Large intestine (tissue), 12 donors: ENCODE results near the gene KAT2B. TPM values are rescaled to one million over a fixed set of nuclear protein-coding genes. Genes with fewer than 3 reads are reported as not detected.
"Not testable (repeated sequence)": the region's sequence is repeated elsewhere in the genome, so short reads cannot be mapped to it uniquely, and the experiment has no call there.

ENCODE experiments used
- DNase-seq, 2 donors: peaks; one replicate each; pipeline versions ENCODE4 v3.0.0 to v3.0.0-alpha.2; 2013
- H3K27ac ChIP-seq: one replicate; pipeline ENCODE4 v1.5.1; 2013; ENCODE audit warnings: low read length
- H3K27me3 ChIP-seq: 2 replicates; pipeline ENCODE4 v1.6.1; 2013; ENCODE audit warnings: low read length; ENCODE audit not compliant: control insufficient read depth, insufficient read depth
- H3K36me3 ChIP-seq: 2 replicates; pipeline ENCODE4 v1.6.1; 2013; ENCODE audit warnings: low read length; ENCODE audit not compliant: control insufficient read depth, insufficient read depth
- H3K4me1 ChIP-seq: one replicate; pipeline ENCODE4 v1.6.1; 2013; ENCODE audit warnings: low read length; ENCODE audit not compliant: control insufficient read depth, insufficient read depth
- H3K4me3 ChIP-seq: one replicate; pipeline ENCODE4 v1.5.1; 2013; ENCODE audit warnings: low read length
- H3K9me3 ChIP-seq: one replicate; pipeline ENCODE4 v1.6.1; 2013; ENCODE audit warnings: mild to moderate bottlenecking, low read depth, low read length, moderate library complexity; ENCODE audit not compliant: control insufficient read depth
- WGBS: methylation state at CpG from one replicate; pipeline ENCODE4 v1.1.5; 2013; ENCODE audit warnings: low lambda C conversion rate; ENCODE audit not compliant: insufficient coverage; 5-methylcytosine and 5-hydroxymethylcytosine counted together
- long read RNA-seq, 11 donors: transcript quantifications; one replicate each; lab custom pipeline, GENCODE V29; 2026
- polyA plus RNA-seq: library from polyadenylated mRNA; unstranded; fragments of 120-200 nt; gene quantifications from one replicate; pipeline ENCODE4 v1.2.1, GENCODE V29; 2013

KAT2B gene
- 20.3 TPM for polyA plus RNA-seq
- long read RNA-seq, donor 1 = 0 reads
- long read RNA-seq, donor 2, full-length matches to known transcripts = 2 of 2 reads
- long read RNA-seq, donor 2, partial matches to known transcripts = 0 of 2 reads
- long read RNA-seq, donor 2, other reads (novel, unspliced or antisense) = 0 of 2 reads
- long read RNA-seq, donor 3 = 0 reads
- long read RNA-seq, donor 4 = 0 reads
- long read RNA-seq, donor 5 = 0 reads
- long read RNA-seq, donor 6 = 0 reads
- long read RNA-seq, donor 7 = 0 reads
- long read RNA-seq, donor 8 = 0 reads
- long read RNA-seq, donor 9 = 0 reads
- long read RNA-seq, donor 10 = 0 reads
- long read RNA-seq, donor 11, full-length matches to known transcripts = 3 of 3 reads
- long read RNA-seq, donor 11, partial matches to known transcripts = 0 of 3 reads
- long read RNA-seq, donor 11, other reads (novel, unspliced or antisense) = 0 of 3 reads

DNA sequence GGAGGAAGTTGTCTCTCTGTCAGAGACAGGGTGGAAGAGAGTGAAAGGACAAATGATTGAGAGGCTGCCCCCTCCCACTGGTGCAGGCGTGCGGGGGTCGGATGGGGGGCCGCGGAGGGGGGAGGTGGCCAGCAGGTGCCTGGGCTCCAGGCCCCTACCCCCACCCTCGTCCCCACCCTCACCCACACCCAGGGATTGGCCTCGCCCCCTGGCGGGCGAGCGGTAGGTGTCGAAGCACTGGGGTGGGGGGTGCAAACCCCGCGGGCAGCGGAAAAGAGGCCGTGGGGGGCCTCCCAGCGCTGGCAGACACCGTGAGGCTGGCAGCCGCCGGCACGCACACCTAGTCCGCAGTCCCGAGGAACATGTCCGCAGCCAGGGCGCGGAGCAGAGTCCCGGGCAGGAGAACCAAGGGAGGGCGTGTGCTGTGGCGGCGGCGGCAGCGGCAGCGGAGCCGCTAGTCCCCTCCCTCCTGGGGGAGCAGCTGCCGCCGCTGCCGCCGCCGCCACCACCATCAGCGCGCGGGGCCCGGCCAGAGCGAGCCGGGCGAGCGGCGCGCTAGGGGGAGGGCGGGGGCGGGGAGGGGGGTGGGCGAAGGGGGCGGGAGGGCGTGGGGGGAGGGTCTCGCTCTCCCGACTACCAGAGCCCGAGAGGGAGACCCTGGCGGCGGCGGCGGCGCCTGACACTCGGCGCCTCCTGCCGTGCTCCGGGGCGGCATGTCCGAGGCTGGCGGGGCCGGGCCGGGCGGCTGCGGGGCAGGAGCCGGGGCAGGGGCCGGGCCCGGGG is at the start of gene KAT2B:
KAT2B (plus strand) TSS at position 682 of the 783 bp plus-strand sequence; CDS start at position 714, 32 bp downstream.
- Histone ChIP-seq H3K4me1 (peaks cover 12% of the 10 kb centered on the region), H3K4me3 (peak within 1 kb of the TSS; percentile 85), H3K36me3 (no peaks in the 10 kb centered on the region), H3K27ac (peak within 1 kb of the TSS; percentile 94), H3K27me3 (no peaks in the 10 kb centered on the region), H3K9me3 (no peaks in the 10 kb centered on the region)
- WGBS = no CpG with 5 or more reads among the region's 75 CpGs
- DNase-seq = peak; percentile 73 to 90

DNA sequence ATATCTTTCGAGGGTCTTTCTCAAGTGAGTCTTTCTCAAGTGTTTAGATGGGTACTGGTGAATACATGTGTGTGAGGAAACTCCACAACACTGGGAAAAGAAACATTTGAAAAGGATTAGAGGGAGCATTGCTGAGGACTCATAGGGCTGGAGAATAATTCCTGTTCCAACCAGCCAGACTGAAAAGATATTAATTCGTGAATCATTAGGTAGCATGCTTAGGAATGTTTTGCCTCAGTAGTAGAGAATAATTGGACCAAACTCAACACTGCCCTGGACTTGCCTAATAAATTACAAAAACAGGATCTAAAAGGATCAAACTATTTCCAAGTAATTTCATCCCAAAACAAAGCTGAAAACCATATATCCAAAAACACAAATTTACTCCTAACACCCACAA is 45.5 kb upstream of the KAT2B start:
- Histone ChIP-seq H3K4me3 (no peak overlapping the region), H3K36me3 (no peaks in the 10 kb centered on the region), H3K27me3 (no peaks in the 10 kb centered on the region), H3K27ac (no peak overlapping the region), H3K4me1 (no peaks in the 10 kb centered on the region), H3K9me3 (no peaks in the 10 kb centered on the region)
- 100% methylated on average over 1 of the region's 2 CpGs for WGBS
- DNase-seq = no peak

DNA sequence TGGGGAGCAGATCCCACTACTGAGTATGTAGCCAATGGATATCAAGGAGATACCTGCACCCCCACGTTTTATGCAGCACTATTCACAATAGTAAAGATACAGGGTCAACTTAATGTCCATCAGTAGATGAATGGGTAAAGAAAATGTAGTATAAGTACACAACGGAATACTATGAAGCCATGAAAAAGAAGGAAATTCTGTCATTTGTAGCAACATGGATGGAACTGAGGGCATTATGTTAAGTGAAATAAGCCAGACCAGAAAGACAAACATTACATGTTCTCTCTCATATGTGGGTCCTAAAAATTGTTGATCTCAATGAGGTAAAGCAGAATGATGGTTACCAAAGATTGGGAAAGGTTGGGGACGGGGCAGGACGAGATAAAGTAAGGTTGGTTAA is 42.7 kb upstream of the KAT2B start:
- no peaks in the 10 kb centered on the region for H3K27me3 ChIP-seq
- WGBS = 100% methylated on average over 1 of the region's 4 CpGs
- no peaks in the 10 kb centered on the region for H3K36me3 ChIP-seq
- no peak overlapping the region for H3K27ac ChIP-seq
- no peaks in the 10 kb centered on the region for H3K4me1 ChIP-seq
- H3K4me3 ChIP-seq = no peak overlapping the region
- DNase-seq = no peak
- no peaks in the 10 kb centered on the region for H3K9me3 ChIP-seq

DNA sequence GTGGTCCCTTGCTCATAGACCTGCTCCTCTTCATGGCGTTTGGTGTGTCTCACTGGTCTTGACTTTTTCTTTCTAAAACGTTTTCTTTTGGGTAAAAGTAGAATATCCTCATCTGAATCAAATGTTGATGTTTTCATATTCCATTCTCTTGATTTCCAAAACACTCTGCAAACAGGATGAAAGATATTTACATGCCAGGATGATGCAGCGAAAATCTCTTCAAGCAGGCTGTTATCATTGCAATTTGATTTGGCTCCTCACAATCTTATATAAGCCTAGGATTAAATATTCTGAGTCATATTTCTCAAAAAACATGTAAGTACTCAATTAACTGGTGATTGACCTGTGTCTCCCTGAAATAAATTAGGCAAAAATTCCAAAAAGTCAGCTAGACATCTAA is 38.3 kb upstream of the KAT2B start:
- 20% methylated on average over 1 of the region's 3 CpGs for WGBS

DNA sequence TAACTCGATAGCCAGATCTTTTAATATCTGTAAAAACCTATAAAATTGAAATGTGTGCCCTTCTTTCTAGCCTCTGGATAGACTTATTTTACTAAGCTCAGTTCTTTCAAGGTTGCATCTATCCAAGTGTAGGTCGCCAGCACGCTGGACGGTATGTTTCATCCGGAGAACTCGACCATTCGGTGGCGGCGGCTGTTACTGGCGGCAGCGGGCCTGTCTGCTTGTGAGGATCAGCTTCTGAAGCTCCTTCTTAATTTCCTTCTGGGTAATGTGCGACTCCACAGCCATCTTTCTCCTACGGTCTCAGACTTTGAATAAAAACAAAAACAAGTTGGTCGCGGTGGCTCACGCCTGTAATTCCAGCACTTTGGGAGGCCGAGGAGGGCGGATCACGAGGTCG is 32.3 kb upstream of the KAT2B start:
- no peak for DNase-seq
- no peak overlapping the region for H3K27ac ChIP-seq
- H3K4me3 ChIP-seq = no peak overlapping the region
- WGBS = no CpG with 5 or more reads among the region's 20 CpGs
- no peaks in the 10 kb centered on the region for H3K9me3 ChIP-seq
- H3K4me1 ChIP-seq = no peaks in the 10 kb centered on the region
- no peaks in the 10 kb centered on the region for H3K36me3 ChIP-seq
- no peaks in the 10 kb centered on the region for H3K27me3 ChIP-seq

More for the DNA sequence above, 38.3 kb upstream of the KAT2B start:
- no peaks in the 10 kb centered on the region for H3K9me3 ChIP-seq
- no peaks in the 10 kb centered on the region for H3K36me3 ChIP-seq
- no peaks in the 10 kb centered on the region for H3K4me1 ChIP-seq
- H3K27me3 ChIP-seq = no peaks in the 10 kb centered on the region
- H3K4me3 ChIP-seq = no peak overlapping the region
- no peak for DNase-seq
- no peak overlapping the region for H3K27ac ChIP-seq

DNA sequence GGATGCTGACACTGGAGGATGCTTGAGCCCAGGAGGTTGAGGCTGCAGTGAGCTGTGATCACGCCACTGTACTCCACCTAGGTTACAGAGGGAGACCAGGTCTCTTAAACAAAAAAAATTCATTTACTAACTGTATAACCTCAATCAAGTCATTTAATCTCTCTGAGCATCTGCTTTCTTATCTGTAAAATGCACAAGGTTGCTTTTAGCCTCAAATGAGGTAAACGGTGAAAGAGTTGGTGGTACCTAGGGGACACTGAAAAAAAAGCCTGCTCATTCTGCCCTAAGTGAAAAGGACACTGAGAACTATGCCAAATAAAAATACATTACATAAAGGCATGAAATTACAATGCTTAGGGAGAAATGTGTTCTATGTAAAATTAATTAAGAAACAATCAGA is 31.6 kb upstream of the KAT2B start:
- Histone ChIP-seq H3K4me3 (no peak overlapping the region), H3K9me3 (no peaks in the 10 kb centered on the region), H3K36me3 (no peaks in the 10 kb centered on the region), H3K4me1 (no peaks in the 10 kb centered on the region), H3K27ac (no peak overlapping the region), H3K27me3 (no peaks in the 10 kb centered on the region)
- WGBS = no CpG with 5 or more reads among the region's 2 CpGs
- DNase-seq = no peak

DNA sequence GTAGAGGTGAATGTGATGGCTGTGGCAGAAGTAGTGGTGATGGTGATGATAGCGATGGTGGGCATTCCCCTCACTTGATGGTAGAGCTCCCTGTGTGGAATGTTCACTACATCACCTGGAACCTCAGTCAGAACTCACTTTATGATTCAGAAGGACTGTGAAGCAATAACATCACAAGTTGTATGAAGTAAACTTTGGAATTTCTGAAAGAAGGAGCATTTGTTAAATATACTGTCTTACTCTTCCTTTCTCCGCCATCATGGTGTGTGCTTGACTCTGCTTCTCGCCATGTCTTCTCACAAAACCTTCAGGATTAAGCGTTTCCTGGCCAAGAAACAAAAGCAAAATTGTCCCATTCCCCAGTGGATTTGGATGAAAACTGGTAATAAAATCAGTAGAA is 28.1 kb upstream of the KAT2B start, which contains the start of gene PP2D1:
PP2D1 (minus strand) TSS at position 101 of the 400 bp plus-strand sequence. CDS start 192 bp downstream, outside the sequence.
- no peaks in the 10 kb centered on the region for H3K36me3 ChIP-seq
- H3K27ac ChIP-seq = no peak within 1 kb of the TSS
- WGBS = 100% methylated on average over 1 of the region's 4 CpGs
- no peak within 1 kb of the TSS for H3K4me3 ChIP-seq
- no peak for DNase-seq
- H3K4me1 ChIP-seq = no peaks in the 10 kb centered on the region
- no peaks in the 10 kb centered on the region for H3K27me3 ChIP-seq
- H3K9me3 ChIP-seq = no peaks in the 10 kb centered on the region

DNA sequence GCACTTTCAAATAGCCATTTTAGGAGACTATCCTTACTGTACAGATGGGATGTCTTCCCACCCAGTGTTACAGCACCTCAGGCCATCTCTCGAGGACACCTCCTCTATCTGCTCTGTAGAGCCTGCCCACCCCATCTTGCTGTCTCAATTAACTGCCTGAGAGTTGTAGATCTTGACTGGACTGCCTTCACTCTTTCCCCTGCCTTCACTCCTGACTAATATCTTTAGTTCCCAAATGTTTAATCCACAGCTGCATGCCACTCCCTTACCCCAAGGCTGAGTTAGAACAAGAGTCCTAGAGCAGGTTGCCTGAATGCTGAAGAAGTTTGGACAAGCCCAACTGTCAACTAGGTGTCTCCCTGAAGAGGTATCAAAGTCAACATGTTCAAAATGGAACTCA is 26.9 kb upstream of the KAT2B start:
- Histone ChIP-seq H3K27ac (no peak overlapping the region), H3K36me3 (no peaks in the 10 kb centered on the region), H3K4me3 (no peak overlapping the region), H3K27me3 (no peaks in the 10 kb centered on the region), H3K9me3 (no peaks in the 10 kb centered on the region), H3K4me1 (no peaks in the 10 kb centered on the region)
- no peak for DNase-seq
- WGBS = no CpG with 5 or more reads among the region's 1 CpG

DNA sequence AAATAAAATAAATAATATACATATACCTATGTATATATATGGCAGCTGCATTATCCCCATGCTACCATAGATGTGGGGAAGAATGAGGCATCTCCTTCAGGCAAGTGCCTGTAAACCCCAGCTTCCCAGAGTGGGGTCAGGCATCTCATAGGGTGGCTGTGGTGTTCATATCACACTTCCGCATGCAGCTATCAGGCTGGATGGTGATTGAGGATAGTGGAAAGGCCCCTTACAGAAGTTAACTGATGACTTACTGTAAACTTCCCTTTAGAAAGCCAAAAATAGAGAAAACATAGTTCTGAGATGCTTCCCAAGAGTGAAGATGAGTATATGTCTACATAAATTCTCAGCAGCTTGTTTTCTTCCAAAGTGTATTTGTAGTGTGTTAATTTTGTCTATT is 24.7 kb upstream of the KAT2B start:
- Histone ChIP-seq H3K4me1 (no peaks in the 10 kb centered on the region), H3K27ac (no peak overlapping the region), H3K4me3 (no peak overlapping the region), H3K27me3 (no peaks in the 10 kb centered on the region), H3K36me3 (no peaks in the 10 kb centered on the region), H3K9me3 (no peaks in the 10 kb centered on the region)
- DNase-seq = no peak
- WGBS = no CpG with 5 or more reads among the region's 1 CpG

DNA sequence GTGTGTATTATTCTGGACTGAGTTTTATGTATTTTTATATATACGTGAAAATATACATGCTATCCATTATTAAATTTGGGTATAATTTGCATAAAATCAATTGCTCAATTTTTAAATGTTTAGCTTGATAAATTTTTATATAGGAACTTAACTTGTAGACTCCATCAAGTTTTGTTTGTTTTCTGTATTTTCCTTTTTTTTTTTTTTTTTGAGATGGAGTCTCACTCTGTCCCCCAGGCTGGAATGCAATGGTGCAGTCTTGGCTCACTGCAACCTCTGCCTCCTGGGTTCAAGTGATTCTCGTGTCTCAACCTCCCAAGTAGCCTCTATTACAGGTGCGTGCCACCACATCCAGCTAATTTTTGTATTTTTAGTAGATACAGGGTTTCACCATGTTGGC is 24.2 kb upstream of the KAT2B start:
- not testable (repeated sequence) for H3K4me3 ChIP-seq, H3K27me3 ChIP-seq, H3K9me3 ChIP-seq, DNase-seq, H3K36me3 ChIP-seq, H3K4me1 ChIP-seq, H3K27ac ChIP-seq
- WGBS = 100% methylated on average over 1 of the region's 3 CpGs
